RWPE1 (cell line): ENCODE measurements around the gene IRX2.

Source experiments
- CTCF ChIA-PET: fragments of 350-600 bp; sonication (Branson Sonifier 250); formaldehyde crosslinking; extraction: SDS; loops from one replicate; lab custom pipeline; 2021; lab: Yijun Ruan, JAX
- POLR2A ChIA-PET: fragments of 400-600 bp; formaldehyde crosslinking; extraction: SDS; loops from one replicate; lab custom pipeline; 2020; ENCODE audit warnings: antibody characterized with exemption; ENCODE audit not compliant: low non-redundant PET; lab: Yijun Ruan, JAX
- DNase-seq: peaks from one replicate; pipeline ENCODE4 v3.0.0; 2012; ENCODE audit warnings: low spot score
- H3K27ac ChIP-seq: fragments of 450-650 bp; 2 replicates; pipeline ENCODE4 v1.5.1; 2017
- CTCF ChIP-seq: fragments of 450-650 bp; conservative IDR thresholded peaks from 2 replicates; pipeline ENCODE4 v1.5.1; 2017; ENCODE audit warnings: low read depth, mild to moderate bottlenecking

IRX2 gene

DNA sequence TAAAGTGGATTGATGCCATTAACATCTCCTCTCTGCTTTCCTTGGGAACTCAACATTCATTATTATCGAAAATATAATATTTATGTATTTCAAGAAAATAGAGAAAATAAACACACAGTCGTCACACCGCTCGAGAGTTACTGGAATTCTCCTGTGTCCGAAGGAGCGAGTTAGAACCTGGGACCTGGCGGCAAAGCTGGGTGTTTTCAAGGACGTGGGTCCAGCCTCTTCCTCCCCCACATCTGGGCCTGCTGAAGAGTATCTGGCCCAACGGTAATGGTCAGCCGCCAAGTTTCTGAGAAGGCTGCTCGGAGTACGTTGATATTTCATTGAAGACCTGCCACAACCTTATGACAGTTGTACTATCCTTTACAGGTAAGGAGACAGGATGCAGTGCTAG, 47.9 kb downstream of the IRX2 start:
- ChIA-PET POLR2A (no interaction called here), CTCF (no interaction called here)
- no peak for DNase-seq
- no peak overlapping the region for H3K27ac ChIP-seq
- no peak for TF ChIP-seq CTCF

- no peak overlapping the region for H3K27ac ChIP-seq
- TF ChIP-seq CTCF = no peak
- ChIA-PET CTCF (no interaction called here), POLR2A (no interaction called here)
- no peak for DNase-seq
Observed at GRCh38 chr5:2703041-2703440, 48.4 kb downstream of the IRX2 start.

DNA sequence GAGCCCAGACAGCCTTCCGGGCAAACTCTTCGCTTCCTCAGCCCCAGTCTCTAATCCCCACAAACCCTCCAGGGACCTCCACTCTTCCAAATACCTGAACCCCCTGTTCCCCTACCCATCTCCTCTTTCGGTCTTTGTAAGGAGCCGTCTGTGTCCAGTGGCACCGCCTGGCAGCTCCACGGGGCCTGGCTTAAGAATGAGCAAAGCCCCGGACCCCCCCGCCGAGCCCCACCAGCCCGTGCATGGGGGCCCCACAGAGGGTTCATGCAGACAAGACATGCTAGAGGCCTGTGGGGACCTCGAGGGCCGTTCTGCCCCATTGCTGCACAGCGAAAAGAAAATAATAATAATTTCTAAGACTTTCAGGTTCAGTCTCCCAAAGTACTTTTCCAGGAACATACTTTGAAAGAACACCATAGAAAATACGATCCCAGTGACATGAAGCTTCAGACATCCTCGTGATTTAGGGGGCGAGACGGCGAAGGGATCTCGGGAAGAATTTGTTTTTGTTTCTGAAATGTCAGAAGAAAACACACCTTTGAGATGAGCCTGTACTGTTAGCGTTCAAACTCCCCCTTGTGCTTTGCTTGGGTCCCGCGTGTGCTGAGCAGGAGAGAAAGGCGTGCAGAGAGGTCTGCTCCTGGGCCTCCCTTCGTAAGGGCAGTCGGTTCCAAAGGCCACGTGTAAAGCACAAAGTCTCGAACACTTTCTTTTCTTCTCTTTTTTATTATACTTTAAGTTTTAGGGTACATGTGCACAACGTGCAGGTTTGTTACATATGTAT, 49.2 kb downstream of the IRX2 start:
- H3K27ac ChIP-seq = no peak overlapping the region
- ChIA-PET CTCF (interaction anchor here (0.6 kb wide), 1 partner anchor 399 kb away, joined by 5 read pairs; no protein-coding TSS in a partner anchor), POLR2A (no interaction called here)
- DNase-seq = no peak
- TF ChIP-seq CTCF = no peak

- no peak for TF ChIP-seq CTCF
- DNase-seq = no peak
- no peak overlapping the region for H3K27ac ChIP-seq
- CTCF ChIA-PET = interaction anchor here (0.6 kb wide), 2 partner anchors 31 to 400 kb away, joined by 3 to 5 read pairs; no protein-coding TSS in a partner anchor
- POLR2A ChIA-PET = no interaction called here
Observed at GRCh38 chr5:2701592-2701991, 49.9 kb downstream of the IRX2 start.

GRCh38 chr5:2700876-2701275, 50.6 kb downstream of the IRX2 start:
- POLR2A ChIA-PET = no interaction called here
- no peak for DNase-seq
- TF ChIP-seq CTCF = no peak
- no peak overlapping the region for H3K27ac ChIP-seq
- CTCF ChIA-PET = interaction anchor here (0.5 kb wide), 1 partner anchor 25 kb away, joined by 3 read pairs; no protein-coding TSS in a partner anchor

DNA sequence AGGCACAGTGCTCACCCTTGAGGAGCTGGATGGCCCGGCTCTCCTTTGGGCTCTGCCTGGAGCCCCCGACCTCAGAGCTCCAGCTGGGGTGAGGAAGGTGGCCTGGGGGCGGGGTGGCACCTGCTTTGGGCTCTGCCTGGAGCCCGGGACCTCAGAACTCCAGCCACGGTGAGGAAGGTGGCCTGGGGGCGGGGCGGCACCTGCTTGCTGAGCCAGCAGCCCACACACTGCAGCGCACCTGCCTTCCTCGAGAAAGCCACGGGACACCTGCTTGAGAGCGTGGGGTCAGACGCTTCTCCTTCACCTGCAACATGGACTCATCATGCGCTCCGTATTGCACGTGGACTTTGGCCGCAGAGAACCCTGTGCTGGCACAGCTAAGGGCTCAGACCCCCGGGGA, 51.8 kb downstream of the IRX2 start:
- ChIA-PET POLR2A (no interaction called here), CTCF (no interaction called here)
- H3K27ac ChIP-seq = no peak overlapping the region
- no peak for DNase-seq
- no peak for TF ChIP-seq CTCF
